ENCODE measurements around the gene TOMM7.

The TOMM7 gene

DNA sequence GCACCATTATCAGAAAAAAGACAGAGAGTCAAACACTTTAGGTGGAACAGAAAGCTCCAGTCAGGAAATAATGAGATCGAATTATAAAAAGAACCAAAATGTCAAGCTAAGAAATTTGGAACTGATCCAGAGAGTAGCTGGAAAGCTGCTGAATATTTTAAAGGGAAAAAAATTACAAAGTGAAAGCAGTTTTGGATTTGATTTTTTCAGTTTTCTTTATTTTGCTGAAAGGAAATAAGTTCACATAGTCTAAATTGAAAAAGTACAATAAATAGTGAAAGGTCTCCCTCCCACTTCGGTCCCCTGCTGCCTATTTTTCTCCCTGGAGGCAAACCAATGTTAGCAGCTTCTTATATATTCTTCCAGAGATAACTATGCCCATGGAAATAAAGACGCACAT lies 11.3 kb upstream of the TOMM7 start:
- H3K27me3 Mint-ChIP-seq (ENCODE audit: low read depth, poor library complexity): peaks cover 2% of the 10 kb centered on the region
- TF ChIP-seq, protein P1, sequence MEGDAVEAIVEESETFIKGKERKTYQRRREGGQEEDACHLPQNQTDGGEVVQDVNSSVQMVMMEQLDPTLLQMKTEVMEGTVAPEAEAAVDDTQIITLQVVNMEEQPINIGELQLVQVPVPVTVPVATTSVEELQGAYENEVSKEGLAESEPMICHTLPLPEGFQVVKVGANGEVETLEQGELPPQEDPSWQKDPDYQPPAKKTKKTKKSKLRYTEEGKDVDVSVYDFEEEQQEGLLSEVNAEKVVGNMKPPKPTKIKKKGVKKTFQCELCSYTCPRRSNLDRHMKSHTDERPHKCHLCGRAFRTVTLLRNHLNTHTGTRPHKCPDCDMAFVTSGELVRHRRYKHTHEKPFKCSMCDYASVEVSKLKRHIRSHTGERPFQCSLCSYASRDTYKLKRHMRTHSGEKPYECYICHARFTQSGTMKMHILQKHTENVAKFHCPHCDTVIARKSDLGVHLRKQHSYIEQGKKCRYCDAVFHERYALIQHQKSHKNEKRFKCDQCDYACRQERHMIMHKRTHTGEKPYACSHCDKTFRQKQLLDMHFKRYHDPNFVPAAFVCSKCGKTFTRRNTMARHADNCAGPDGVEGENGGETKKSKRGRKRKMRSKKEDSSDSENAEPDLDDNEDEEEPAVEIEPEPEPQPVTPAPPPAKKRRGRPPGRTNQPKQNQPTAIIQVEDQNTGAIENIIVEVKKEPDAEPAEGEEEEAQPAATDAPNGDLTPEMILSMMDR (IDR thresholded peaks at IDR 0.05): no peak
- DNase-seq: no peak
- no peaks in the 10 kb centered on the region for H3K9me3 Mint-ChIP-seq
- no peak overlapping the region for H3K4me3 Mint-ChIP-seq
- no peaks in the 10 kb centered on the region for H3K36me3 Mint-ChIP-seq (ENCODE audit: low read depth)
- peaks cover 13% of the 10 kb centered on the region for H3K4me1 Mint-ChIP-seq
- no peak overlapping the region for H3K27ac Mint-ChIP-seq

DNA sequence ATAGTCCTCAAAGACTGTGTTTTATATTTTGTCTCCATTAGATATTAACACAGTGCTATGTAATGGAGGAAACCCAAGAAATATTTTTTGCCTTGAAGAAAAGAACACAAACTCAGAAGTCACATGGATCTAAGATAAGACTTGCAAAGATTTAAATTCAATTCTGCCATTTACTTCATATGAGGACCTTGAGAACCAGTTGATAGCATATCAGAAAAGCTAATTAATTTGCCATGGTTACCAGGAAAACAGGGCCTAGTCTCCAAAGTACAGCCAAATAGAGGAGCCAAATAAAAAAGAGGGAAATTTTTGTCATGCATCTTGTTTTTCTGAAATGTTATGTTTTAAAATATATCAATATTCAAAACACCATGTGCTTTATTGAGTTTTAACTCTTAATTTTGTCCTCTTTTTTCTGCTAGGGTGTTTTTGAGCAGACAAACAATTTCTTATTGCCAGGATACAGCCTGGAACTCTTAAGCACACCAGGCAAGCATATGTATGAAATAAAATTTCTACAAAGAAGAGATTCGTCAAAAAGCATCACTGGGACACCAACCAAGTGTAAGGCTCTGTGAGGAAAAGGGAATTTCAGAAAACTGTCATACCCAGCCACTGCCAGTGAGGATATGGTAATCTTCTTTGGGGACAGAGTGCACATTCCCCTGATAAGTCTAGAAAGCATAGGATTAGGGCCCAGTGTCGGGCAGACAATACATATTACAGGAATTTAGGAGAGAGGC lies 10.6 kb upstream of the TOMM7 start:
- peaks cover 13% of the 10 kb centered on the region for H3K4me1 Mint-ChIP-seq
- H3K27me3 Mint-ChIP-seq (ENCODE audit: low read depth, poor library complexity): peaks cover 2% of the 10 kb centered on the region
- H3K9me3 Mint-ChIP-seq: no peaks in the 10 kb centered on the region
- no peak for DNase-seq
- no peak overlapping the region for H3K4me3 Mint-ChIP-seq
- no peaks in the 10 kb centered on the region for H3K36me3 Mint-ChIP-seq (ENCODE audit: low read depth)
- TF ChIP-seq, protein P1 (IDR thresholded peaks at IDR 0.05): no peak
- no peak overlapping the region for H3K27ac Mint-ChIP-seq

DNA sequence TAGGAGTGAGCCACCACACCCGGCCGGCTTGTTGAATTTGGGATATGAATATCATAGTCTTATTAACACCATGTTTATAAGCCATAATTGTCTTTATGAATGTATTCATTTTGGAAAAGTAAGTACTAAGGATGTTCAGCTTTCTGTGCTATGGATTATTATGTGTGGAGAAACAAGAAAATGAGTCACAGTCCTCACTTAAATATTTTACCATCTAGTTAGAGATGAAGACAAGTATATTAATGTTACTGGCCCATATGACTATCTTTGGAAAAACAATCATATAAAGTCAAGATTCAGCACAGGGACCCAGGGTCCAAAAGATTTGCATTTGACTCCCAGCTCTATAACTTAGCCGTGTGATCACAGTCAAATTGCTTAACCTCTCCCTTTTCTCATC lies 9.8 kb upstream of the TOMM7 start:
- no peaks in the 10 kb centered on the region for H3K36me3 Mint-ChIP-seq (ENCODE audit: low read depth)
- H3K9me3 Mint-ChIP-seq: no peaks in the 10 kb centered on the region
- H3K27me3 Mint-ChIP-seq (ENCODE audit: low read depth, poor library complexity): peaks cover 2% of the 10 kb centered on the region
- TF ChIP-seq, protein P1 (IDR thresholded peaks at IDR 0.05): no peak
- H3K4me3 Mint-ChIP-seq: no peak overlapping the region
- H3K27ac Mint-ChIP-seq: no peak overlapping the region
- DNase-seq: no peak
- peaks cover 7% of the 10 kb centered on the region for H3K4me1 Mint-ChIP-seq

DNA sequence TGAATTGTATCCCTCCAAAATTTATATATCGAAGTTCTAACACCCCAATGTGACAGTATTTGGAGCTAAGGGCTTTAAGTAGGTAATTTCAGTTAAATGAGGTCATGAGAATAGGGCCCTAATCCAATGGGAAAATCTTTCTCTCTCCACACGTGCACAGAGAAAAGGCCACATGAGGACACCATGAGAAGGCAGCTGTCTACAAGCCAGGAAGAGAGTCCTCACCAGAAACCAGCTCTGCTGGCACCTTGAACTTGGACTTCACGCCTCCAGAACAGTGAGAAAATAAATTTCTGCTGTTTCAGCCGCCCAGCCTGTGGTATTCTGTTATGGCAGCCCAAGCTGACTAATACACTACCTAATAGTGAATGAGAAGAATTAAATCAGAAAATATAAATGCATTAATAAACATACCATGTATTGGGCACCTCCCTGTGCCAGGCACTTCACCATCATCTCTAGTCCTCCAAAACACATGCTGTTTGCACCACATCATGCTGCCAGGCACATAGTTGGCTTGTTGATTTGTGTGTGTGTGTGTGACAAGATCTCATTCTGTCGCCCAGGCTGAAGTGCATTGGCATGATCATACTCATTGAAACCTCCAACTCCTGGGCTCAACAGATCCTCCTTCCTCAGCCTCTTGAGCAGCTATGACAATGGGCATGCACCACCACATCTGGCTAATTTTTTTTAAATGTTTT lies 9.1 kb upstream of the TOMM7 start:
- Mint-ChIP-seq H3K4me1 (peaks cover under 1% of the 10 kb centered on the region), H3K36me3 (ENCODE audit: low read depth) (no peaks in the 10 kb centered on the region), H3K27me3 (ENCODE audit: low read depth, poor library complexity) (peaks cover 2% of the 10 kb centered on the region), H3K9me3 (no peaks in the 10 kb centered on the region), H3K27ac (no peak overlapping the region), H3K4me3 (no peak overlapping the region)
- DNase-seq: no peak
- TF ChIP-seq, protein P1 (IDR thresholded peaks at IDR 0.05): no peak

DNA sequence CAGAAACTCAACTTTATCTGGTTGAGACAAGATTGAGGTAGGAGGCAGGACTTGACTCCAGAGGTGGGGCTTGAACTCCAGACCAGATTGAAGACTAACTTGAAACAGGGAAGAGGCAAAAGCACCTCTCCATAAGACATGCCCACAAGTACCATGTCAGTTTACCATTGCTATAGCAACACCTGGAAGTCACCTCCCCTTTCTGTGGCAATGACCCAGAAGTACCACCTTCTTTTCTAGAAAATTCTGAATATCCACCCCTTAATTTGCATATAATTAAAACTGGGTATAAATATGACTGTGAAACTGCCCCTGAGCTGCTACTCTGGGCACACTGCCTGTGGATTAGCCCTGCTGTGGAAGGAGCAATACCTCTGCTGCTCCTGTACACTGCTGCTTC lies 4.9 kb upstream of the TOMM7 start:
- Mint-ChIP-seq H3K9me3 (no peaks in the 10 kb centered on the region), H3K36me3 (ENCODE audit: low read depth) (no peaks in the 10 kb centered on the region), H3K27ac (no peak overlapping the region), H3K4me3 (no peak overlapping the region), H3K27me3 (ENCODE audit: low read depth, poor library complexity) (peaks cover 12% of the 10 kb centered on the region), H3K4me1 (peaks cover 10% of the 10 kb centered on the region)
- no peak for DNase-seq
- TF ChIP-seq, protein P1 (IDR thresholded peaks at IDR 0.05): no peak

All from nephron progenitor cell (in vitro differentiated cells).